GM18907 (cell line): ENCODE results near the gene KSR2.
"Not testable (repeated sequence)": the region's sequence is repeated elsewhere in the genome, so short reads cannot be mapped to it uniquely, and the experiment has no call there.

ENCODE experiments used
- ATAC-seq: cut with Tn5 transposase; IDR thresholded peaks from one replicate; pipeline ENCODE4 v1.9.1; 2021; ENCODE audit warnings: mild to moderate bottlenecking, moderate library complexity; ENCODE audit not compliant: unreplicated experiment

The KSR2 gene

GRCh38 chr12:117829108-117829507 is 139.7 kb downstream of the KSR2 start:
- ATAC-seq, result no peak

GRCh38 chr12:117827660-117828059 is 141.1 kb downstream of the KSR2 start:
- no peak for ATAC-seq

GRCh38 chr12:117825827-117826226 is 143.0 kb downstream of the KSR2 start:
- no peak for ATAC-seq

GRCh38 chr12:117821480-117822175 is 147.2 kb downstream of the KSR2 start:
- no peak for ATAC-seq

GRCh38 chr12:117820216-117820907 is 148.4 kb downstream of the KSR2 start:
- no peak for ATAC-seq

- no peak for ATAC-seq
Observed at GRCh38 chr12:117819160-117819559, 149.6 kb downstream of the KSR2 start.

GRCh38 chr12:117818400-117818799 is 150.4 kb downstream of the KSR2 start:
- no peak for ATAC-seq

- no peak for ATAC-seq
Observed at GRCh38 chr12:117809509-117809908, 159.3 kb downstream of the KSR2 start.

- no peak for ATAC-seq
Observed at GRCh38 chr12:117807946-117808345, 160.8 kb downstream of the KSR2 start.

- no peak for ATAC-seq
Observed at GRCh38 chr12:117807355-117807754, 161.4 kb downstream of the KSR2 start.

GRCh38 chr12:117805865-117806264 is 162.9 kb downstream of the KSR2 start:
- no peak for ATAC-seq

- no peak for ATAC-seq
Observed at GRCh38 chr12:117803001-117803400, 165.8 kb downstream of the KSR2 start.

- ATAC-seq, result not testable (repeated sequence)
Observed at GRCh38 chr12:117800711-117801110, 168.1 kb downstream of the KSR2 start.

GRCh38 chr12:117797202-117797601 is 171.6 kb downstream of the KSR2 start:
- no peak for ATAC-seq

- no peak for ATAC-seq
Observed at GRCh38 chr12:117792877-117793424, 175.8 kb downstream of the KSR2 start.

GRCh38 chr12:117792471-117792870 is 176.3 kb downstream of the KSR2 start:
- ATAC-seq, result no peak

- ATAC-seq, result no peak
Observed at GRCh38 chr12:117790948-117791347, 177.8 kb downstream of the KSR2 start.

GRCh38 chr12:117790198-117790597 is 178.6 kb downstream of the KSR2 start:
- no peak for ATAC-seq

- ATAC-seq, result no peak
Observed at GRCh38 chr12:117789195-117789912, 179.4 kb downstream of the KSR2 start.

GRCh38 chr12:117778656-117779055 is 190.1 kb downstream of the KSR2 start:
- no peak for ATAC-seq

GRCh38 chr12:117774941-117775775 is 193.6 kb downstream of the KSR2 start:
- ATAC-seq, result no peak
